Measurements from ENCODE around the gene GRHL1.
A peak's percentile ranks its signal among the peaks of the same experiment; 100 is the strongest.

GRHL1 gene

DNA sequence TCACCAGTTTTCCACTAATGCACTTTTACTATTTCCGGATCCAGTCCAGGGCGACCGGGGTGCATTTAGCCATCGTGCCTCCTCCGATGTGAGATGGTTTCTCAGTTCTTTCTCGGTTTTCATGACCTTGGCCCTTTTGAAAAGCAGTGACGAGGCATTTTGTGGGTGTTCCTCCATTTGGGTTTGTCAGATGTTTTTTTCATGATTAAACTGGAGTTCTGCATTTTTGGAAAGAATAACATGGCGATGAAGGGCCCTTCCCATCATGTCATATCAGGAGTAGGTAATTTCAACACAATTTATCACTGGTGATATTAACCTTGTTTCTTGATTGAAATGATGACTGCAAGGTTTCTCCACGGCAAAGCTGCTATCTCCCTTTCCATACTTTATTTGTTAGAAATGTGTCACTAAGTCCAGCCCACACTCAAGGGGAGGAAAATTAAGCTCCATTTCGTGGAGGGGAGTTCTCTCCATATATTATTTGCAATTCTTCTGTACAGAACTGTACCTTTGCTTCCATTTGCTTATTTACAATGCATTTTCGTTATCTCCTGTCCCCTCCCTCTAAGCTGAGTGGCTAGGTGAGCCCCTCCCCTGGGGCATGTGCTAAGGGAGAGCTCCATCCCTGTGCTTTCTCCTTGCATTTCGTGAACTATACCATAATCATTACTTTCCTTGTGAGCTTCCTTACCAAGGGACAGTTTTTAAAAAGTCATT lies 83.0 kb downstream of the GRHL1 start:
- Mint-ChIP-seq H3K27ac (no peak overlapping the region), H3K4me1 (ENCODE audit: low read depth) (peaks cover 12% of the 10 kb centered on the region), H3K27me3 (no peaks in the 10 kb centered on the region), H3K9me3 (no peaks in the 10 kb centered on the region), H3K4me3 (no peak overlapping the region), H3K36me3 (ENCODE audit: low read depth) (no peaks in the 10 kb centered on the region)
- no peak for DNase-seq

GRCh38 chr2:10035053-10035422 lies 83.5 kb downstream of the GRHL1 start:
- no peak overlapping the region for H3K4me3 Mint-ChIP-seq
- H3K27ac Mint-ChIP-seq = no peak overlapping the region
- H3K4me1 Mint-ChIP-seq (ENCODE audit: low read depth) = peaks cover 6% of the 10 kb centered on the region
- DNase-seq = no peak
- no peaks in the 10 kb centered on the region for H3K27me3 Mint-ChIP-seq
- H3K9me3 Mint-ChIP-seq = no peaks in the 10 kb centered on the region
- H3K36me3 Mint-ChIP-seq (ENCODE audit: low read depth) = no peaks in the 10 kb centered on the region

DNA sequence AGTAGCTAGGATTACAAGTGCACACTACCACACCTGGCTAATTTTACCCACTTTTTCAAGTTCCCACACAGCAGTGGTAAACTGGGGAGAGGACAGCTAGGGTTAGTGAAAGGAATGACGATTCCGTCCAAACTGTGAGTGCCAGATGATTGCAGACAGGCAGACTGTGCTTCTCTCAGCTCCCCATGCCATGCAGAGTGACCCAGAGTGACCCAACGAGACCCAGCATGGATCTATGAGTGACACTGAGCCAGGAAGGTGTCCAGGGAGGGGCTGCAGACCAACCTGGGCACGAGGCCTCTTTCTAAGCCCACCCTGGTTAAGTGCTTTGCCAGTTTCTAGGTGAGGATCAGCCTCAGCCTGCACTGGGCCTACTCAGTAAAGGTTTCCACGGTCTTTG lies 84.1 kb downstream of the GRHL1 start:
- H3K27me3 Mint-ChIP-seq = no peaks in the 10 kb centered on the region
- no peaks in the 10 kb centered on the region for H3K36me3 Mint-ChIP-seq (ENCODE audit: low read depth)
- no peak for DNase-seq
- H3K4me1 Mint-ChIP-seq (ENCODE audit: low read depth) = peaks cover 4% of the 10 kb centered on the region
- no peaks in the 10 kb centered on the region for H3K9me3 Mint-ChIP-seq
- no peak overlapping the region for H3K27ac Mint-ChIP-seq
- H3K4me3 Mint-ChIP-seq = no peak overlapping the region

- Mint-ChIP-seq H3K9me3 (no peaks in the 10 kb centered on the region), H3K4me3 (no peak overlapping the region), H3K4me1 (ENCODE audit: low read depth) (peaks cover 4% of the 10 kb centered on the region), H3K27me3 (no peaks in the 10 kb centered on the region), H3K27ac (no peak overlapping the region), H3K36me3 (ENCODE audit: low read depth) (no peaks in the 10 kb centered on the region)
- peak; percentile 46 for DNase-seq
These were observed 84.8 kb downstream of the GRHL1 start for GRCh38 chr2:10036095-10036884.

DNA sequence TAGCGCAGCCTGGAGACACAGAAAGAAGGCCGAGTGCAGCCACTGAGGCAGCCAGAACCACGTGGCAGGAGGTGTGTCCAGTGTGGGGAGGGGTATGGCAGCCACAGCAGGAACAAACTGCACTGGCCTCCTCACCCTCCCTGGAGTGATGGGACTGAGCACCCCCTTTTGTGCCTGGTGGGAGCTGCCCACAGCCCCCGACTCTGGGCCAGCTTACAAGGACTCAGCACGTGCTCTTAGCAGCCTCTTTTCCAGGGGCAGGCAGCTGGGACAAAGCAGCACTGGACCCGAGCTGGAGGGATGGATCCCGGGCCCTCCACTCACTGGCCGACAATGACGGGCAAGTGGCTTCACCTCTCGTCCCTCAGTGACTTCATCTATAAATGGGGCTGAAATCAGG lies 86.6 kb downstream of the GRHL1 start:
- Mint-ChIP-seq H3K27ac (no peak overlapping the region), H3K27me3 (peaks cover 7% of the 10 kb centered on the region), H3K36me3 (ENCODE audit: low read depth) (no peaks in the 10 kb centered on the region), H3K4me1 (ENCODE audit: low read depth) (peaks cover 11% of the 10 kb centered on the region), H3K4me3 (no peak overlapping the region), H3K9me3 (no peaks in the 10 kb centered on the region)
- no peak for DNase-seq

DNA sequence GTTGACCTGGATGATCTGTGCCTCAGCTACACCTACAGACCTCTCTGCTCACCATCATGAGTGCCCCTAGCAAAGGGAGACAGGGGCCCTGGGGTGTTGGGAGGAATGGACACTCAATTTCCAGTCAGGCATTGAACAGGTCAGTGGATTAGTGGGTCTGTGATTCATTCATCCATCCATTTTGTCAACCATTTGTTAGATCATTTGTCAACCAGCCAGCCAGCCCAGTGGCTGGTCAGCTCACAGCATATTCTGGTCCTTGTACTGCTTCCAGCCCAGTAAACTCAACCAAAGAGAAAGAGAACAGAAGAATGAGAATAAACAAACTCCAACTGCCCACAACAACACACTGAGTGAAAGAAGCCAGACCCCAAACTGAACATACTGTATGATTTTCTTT lies 87.2 kb downstream of the GRHL1 start:
- Mint-ChIP-seq H3K4me3 (no peak overlapping the region), H3K27me3 (peaks cover 7% of the 10 kb centered on the region), H3K36me3 (ENCODE audit: low read depth) (no peaks in the 10 kb centered on the region), H3K4me1 (ENCODE audit: low read depth) (peaks cover 11% of the 10 kb centered on the region), H3K9me3 (no peaks in the 10 kb centered on the region), H3K27ac (no peak overlapping the region)
- DNase-seq = no peak

DNA sequence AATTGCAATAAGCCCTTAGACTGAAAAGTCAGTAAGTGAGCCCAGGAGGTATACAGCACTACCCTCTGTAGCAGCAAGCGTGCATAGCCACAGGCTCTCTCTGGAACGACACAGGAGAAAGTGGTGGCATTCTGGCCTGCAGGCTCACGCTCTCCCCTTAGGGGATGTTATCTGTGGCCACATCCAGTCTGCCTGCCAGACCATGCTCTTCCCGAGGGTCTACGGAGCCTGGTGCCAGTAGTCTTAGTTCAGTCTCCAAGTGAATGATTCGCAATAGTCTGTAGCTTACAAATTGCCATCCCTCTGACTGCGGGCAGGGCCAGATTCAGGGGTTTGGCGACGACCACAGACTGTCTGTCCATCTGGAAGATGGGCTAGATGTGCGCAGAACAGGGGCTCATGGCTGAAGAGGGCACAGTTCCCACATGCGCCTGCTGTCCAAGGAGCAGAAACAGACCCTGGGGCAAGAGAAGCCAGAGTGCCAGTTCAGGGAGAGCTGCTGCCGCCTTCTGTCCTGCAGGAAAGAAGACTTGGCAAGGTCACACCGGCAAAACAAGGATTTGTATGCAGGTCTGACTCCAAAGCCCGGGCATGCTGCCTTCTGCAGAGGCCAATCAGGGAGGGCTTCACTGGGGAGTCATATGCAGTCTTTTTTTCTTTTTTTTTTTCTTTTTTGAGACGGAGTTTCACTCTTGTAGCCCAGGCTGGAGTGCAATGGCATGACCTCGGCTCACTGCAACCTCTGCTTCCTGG lies 88.3 kb downstream of the GRHL1 start:
- Mint-ChIP-seq H3K27me3 (peaks cover 7% of the 10 kb centered on the region), H3K4me3 (no peak overlapping the region), H3K27ac (no peak overlapping the region), H3K4me1 (ENCODE audit: low read depth) (peaks cover 17% of the 10 kb centered on the region), H3K9me3 (no peaks in the 10 kb centered on the region), H3K36me3 (ENCODE audit: low read depth) (no peaks in the 10 kb centered on the region)
- DNase-seq = no peak

- no peak overlapping the region for H3K27ac Mint-ChIP-seq
- DNase-seq = no peak
- peaks cover 7% of the 10 kb centered on the region for H3K27me3 Mint-ChIP-seq
- peaks cover 21% of the 10 kb centered on the region for H3K4me1 Mint-ChIP-seq (ENCODE audit: low read depth)
- no peaks in the 10 kb centered on the region for H3K9me3 Mint-ChIP-seq
- H3K36me3 Mint-ChIP-seq (ENCODE audit: low read depth) = no peaks in the 10 kb centered on the region
- H3K4me3 Mint-ChIP-seq = no peak overlapping the region
These were observed 90.2 kb downstream of the GRHL1 start for GRCh38 chr2:10041711-10042110.

GRCh38 chr2:10042301-10043161 lies 91.0 kb downstream of the GRHL1 start:
- H3K4me3 Mint-ChIP-seq = peak overlapping the region; percentile 69
- H3K27me3 Mint-ChIP-seq = peaks cover 7% of the 10 kb centered on the region
- DNase-seq = peak; percentile 57
- no peaks in the 10 kb centered on the region for H3K9me3 Mint-ChIP-seq
- peak overlapping the region; percentile 88 for H3K27ac Mint-ChIP-seq
- H3K4me1 Mint-ChIP-seq (ENCODE audit: low read depth) = peaks cover 21% of the 10 kb centered on the region
- H3K36me3 Mint-ChIP-seq (ENCODE audit: low read depth) = peaks cover 8% of the 10 kb centered on the region

GRCh38 chr2:10043256-10043905 lies 91.9 kb downstream of the GRHL1 start, which contains the start of gene KLF11:
KLF11 (plus strand) TSS chr2:10043550; CDS start chr2:10043717, 167 bp downstream.
- Mint-ChIP-seq H3K4me3 (peak within 1 kb of the TSS; percentile 72), H3K36me3 (ENCODE audit: low read depth) (peaks cover 16% of the 10 kb centered on the region), H3K4me1 (ENCODE audit: low read depth) (peaks cover 21% of the 10 kb centered on the region), H3K9me3 (no peaks in the 10 kb centered on the region), H3K27me3 (peaks cover 7% of the 10 kb centered on the region), H3K27ac (peak within 1 kb of the TSS; percentile 88)
- DNase-seq = peak; percentile 82

DNA sequence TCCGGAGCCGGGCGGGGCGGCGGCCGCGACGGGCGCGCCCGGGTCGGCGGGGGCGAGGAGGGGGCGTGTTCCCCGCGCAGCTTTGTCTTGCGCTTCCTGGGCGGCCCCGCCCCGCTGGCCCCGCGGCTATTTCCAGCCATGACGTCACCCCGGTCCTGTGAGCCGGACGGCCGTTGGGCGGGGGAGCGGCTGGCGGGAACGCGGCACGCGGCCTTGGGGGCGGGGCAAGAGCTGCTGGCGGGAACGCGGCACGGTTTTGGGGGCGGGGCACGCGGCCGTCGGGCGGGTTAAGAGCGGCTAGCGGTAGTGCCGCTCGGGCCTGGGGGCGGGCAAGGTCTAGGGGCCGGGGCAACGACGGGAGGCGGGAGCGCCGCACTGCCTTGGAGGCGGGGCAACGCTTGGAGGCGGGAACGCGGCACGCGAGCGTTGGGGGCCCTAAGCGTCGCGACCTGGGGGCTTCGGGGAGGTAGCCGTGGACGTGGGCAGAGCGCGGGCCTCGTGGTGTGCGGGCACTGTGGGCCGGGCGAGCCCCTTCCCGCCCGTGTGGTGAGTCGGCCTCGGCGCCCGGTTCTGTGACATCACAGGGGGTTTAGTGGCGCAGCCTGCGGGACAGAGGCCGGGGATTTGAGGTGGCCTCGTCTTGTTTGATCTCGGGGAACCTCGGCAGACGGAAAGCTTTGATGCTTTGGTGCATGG lies 92.6 kb downstream of the GRHL1 start:
- H3K27ac Mint-ChIP-seq = peak overlapping the region; percentile 77
- peaks cover 21% of the 10 kb centered on the region for H3K4me1 Mint-ChIP-seq (ENCODE audit: low read depth)
- no peaks in the 10 kb centered on the region for H3K9me3 Mint-ChIP-seq
- H3K4me3 Mint-ChIP-seq = peak overlapping the region; percentile 72
- peak; percentile 93 for DNase-seq
- H3K27me3 Mint-ChIP-seq = peaks cover 7% of the 10 kb centered on the region
- peaks cover 17% of the 10 kb centered on the region for H3K36me3 Mint-ChIP-seq (ENCODE audit: low read depth)

DNA sequence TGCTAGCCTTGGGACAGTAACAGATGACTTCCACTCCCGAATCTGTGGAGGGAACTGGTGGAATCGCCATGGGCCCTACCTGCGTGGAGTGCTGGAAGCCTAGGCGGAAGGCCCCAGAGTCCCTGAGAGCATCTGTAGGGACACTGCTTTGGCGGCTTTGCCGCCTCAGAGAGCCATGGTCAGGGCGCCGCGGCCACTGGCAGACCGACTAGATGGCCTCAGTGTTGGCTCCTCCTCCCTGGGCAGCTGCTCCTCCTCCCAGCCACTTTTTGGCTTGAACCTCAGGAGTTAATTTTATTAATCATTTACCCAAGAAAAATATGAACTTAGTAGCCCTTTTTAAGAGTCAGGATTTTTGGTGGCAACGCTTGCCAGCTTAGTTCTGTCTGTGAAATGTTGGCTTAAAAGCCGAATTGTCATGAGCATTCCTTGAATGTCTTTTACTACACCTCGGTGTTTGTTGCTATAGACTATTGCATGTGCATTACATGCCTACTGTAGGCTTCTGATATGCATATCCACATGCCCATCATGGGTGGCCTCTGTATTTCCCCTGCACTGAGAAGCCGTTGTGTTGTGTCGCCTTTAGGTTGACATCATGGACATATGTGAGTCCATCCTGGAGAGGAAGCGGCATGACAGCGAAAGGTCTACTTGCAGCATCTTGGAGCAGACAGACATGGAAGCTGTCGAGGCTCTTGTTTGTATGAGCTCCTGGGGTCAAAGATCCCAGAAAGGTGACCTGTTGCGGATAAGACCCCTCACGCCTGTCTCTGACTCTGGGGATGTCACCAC lies 94.3 kb downstream of the GRHL1 start:
- H3K27me3 Mint-ChIP-seq = peaks cover 7% of the 10 kb centered on the region
- H3K27ac Mint-ChIP-seq = no peak overlapping the region

More for the DNA sequence above, 94.3 kb downstream of the GRHL1 start:
- H3K4me3 Mint-ChIP-seq = no peak overlapping the region
- peaks cover 21% of the 10 kb centered on the region for H3K4me1 Mint-ChIP-seq (ENCODE audit: low read depth)
- no peak for DNase-seq
- H3K36me3 Mint-ChIP-seq (ENCODE audit: low read depth) = peaks cover 20% of the 10 kb centered on the region
- H3K9me3 Mint-ChIP-seq = no peaks in the 10 kb centered on the region

Data from activated T-cell treated with anti-CD3 and anti-CD28 coated beads, Interleukin-2, amount 50 U/mL, for 24 hours (primary cell).